H9 (cell line): Measurements from ENCODE around the gene EML5. TPM values are rescaled to one million over a fixed set of nuclear protein-coding genes. Genes with fewer than 3 reads are reported as not detected.

Experiments used
- DNase-seq: peaks from one replicate; pipeline ENCODE4 v3.0.0-alpha.2; 2017
- H2AFZ ChIP-seq: one replicate; pipeline ENCODE4 v1.6.1; 2013; ENCODE audit warnings: mild to moderate bottlenecking, low read length, control low read depth, moderate library complexity
- H2AK5ac ChIP-seq: 2 replicates; pipeline ENCODE4 v1.6.1; 2013; ENCODE audit warnings: low read length, control low read depth, mixed read lengths; ENCODE audit not compliant: insufficient read length
- H2BK120ac ChIP-seq: one replicate; pipeline ENCODE4 v1.6.1; 2013; ENCODE audit warnings: low read depth, mild to moderate bottlenecking, low read length, control low read depth, inconsistent platforms; ENCODE audit not compliant: poor library complexity, severe bottlenecking
- H2BK12ac ChIP-seq: 2 replicates; pipeline ENCODE4 v1.6.1; 2013; ENCODE audit warnings: low read length, control low read depth, mixed read lengths, low read depth; ENCODE audit not compliant: insufficient read length
- H2BK15ac ChIP-seq: 2 replicates; pipeline ENCODE4 v1.6.1; 2013; ENCODE audit warnings: low read depth, low read length, control low read depth
- H2BK20ac ChIP-seq: one replicate; pipeline ENCODE4 v1.6.1; 2013; ENCODE audit warnings: low read depth, mild to moderate bottlenecking, low read length, control low read depth, inconsistent platforms; ENCODE audit not compliant: poor library complexity, severe bottlenecking
- H2BK5ac ChIP-seq: 2 replicates; pipeline ENCODE4 v1.6.1; 2013; ENCODE audit warnings: low read length, control low read depth, mixed read lengths; ENCODE audit not compliant: insufficient read length
- H3K14ac ChIP-seq: 2 replicates; pipeline ENCODE4 v1.6.1; 2013; ENCODE audit warnings: low read length, control low read depth; ENCODE audit not compliant: insufficient read depth
- H3K18ac ChIP-seq: 2 replicates; pipeline ENCODE4 v1.6.1; 2013; ENCODE audit warnings: low read depth, mild to moderate bottlenecking, mixed read lengths, low read length, control low read depth; ENCODE audit not compliant: insufficient read length
- H3K23ac ChIP-seq: 2 replicates; pipeline ENCODE4 v1.6.1; 2013; ENCODE audit warnings: low read length, control low read depth, mixed read lengths, low read depth; ENCODE audit not compliant: insufficient read length
- H3K23me2 ChIP-seq: 2 replicates; pipeline ENCODE4 v1.6.1; 2013; ENCODE audit warnings: low read depth, mild to moderate bottlenecking, mixed read lengths, low read length, control low read depth; ENCODE audit not compliant: insufficient read length, poor library complexity, severe bottlenecking
- H3K27ac ChIP-seq: 2 replicates; pipeline ENCODE4 v1.5.1; 2013; ENCODE audit warnings: low read length, control low read depth, mixed read lengths, low read depth; ENCODE audit not compliant: insufficient read length
- H3K27me3 ChIP-seq: 2 replicates; pipeline ENCODE4 v1.6.1; 2013; ENCODE audit warnings: low read length, control low read depth, inconsistent platforms; ENCODE audit not compliant: insufficient read depth
- H3K4ac ChIP-seq: 2 replicates; pipeline ENCODE4 v1.6.1; 2013; ENCODE audit warnings: low read depth, mild to moderate bottlenecking, control low read depth, inconsistent platforms, low read length, moderate library complexity
- H3K4me1 ChIP-seq: 2 replicates; pipeline ENCODE4 v1.6.1; 2013; ENCODE audit warnings: low read length, control low read depth, inconsistent platforms; ENCODE audit not compliant: insufficient read depth
- H3K4me2 ChIP-seq: 2 replicates; pipeline ENCODE4 v1.6.1; 2013; ENCODE audit warnings: low read length, control low read depth, mixed read lengths; ENCODE audit not compliant: insufficient read length, insufficient read depth
- H3K56ac ChIP-seq: 2 replicates; pipeline ENCODE4 v1.6.1; 2013; ENCODE audit warnings: low read depth, mild to moderate bottlenecking, mixed read lengths, low read length, control low read depth; ENCODE audit not compliant: insufficient read length
- H3K79me1 ChIP-seq: 2 replicates; pipeline ENCODE4 v1.6.1; 2013; ENCODE audit warnings: low read depth, mild to moderate bottlenecking, moderate library complexity, low read length, control low read depth, inconsistent platforms; ENCODE audit not compliant: insufficient read depth, poor library complexity, severe bottlenecking
- H3K79me2 ChIP-seq: 2 replicates; pipeline ENCODE4 v1.6.1; 2013; ENCODE audit warnings: low read length, control low read depth, inconsistent platforms; ENCODE audit not compliant: insufficient read depth
- H3K9ac ChIP-seq: 2 replicates; pipeline ENCODE4 v1.6.1; 2013; ENCODE audit warnings: low read length, control low read depth, mixed read lengths; ENCODE audit not compliant: insufficient read length; ENCODE audit errors: extremely low read depth
- H3K9me3 ChIP-seq: one replicate; pipeline ENCODE4 v1.6.1; 2013; ENCODE audit warnings: low read depth, low read length, inconsistent platforms; ENCODE audit not compliant: control insufficient read depth
- H3T11ph ChIP-seq: one replicate; pipeline ENCODE4 v1.6.1; 2013; ENCODE audit warnings: mild to moderate bottlenecking, low read length, control low read depth, inconsistent platforms
- H4K20me1 ChIP-seq: one replicate; pipeline ENCODE4 v1.6.1; 2013; ENCODE audit not compliant: control insufficient read depth, insufficient read length, insufficient read depth
- H4K5ac ChIP-seq: 2 replicates; pipeline ENCODE4 v1.6.1; 2013; ENCODE audit warnings: low read depth, mild to moderate bottlenecking, mixed read lengths, low read length, control low read depth; ENCODE audit not compliant: insufficient read length
- H4K8ac ChIP-seq: replicated peaks from 2 replicates; pipeline ENCODE4 v1.6.1; 2013; ENCODE audit warnings: low read length, control low read depth, mixed read lengths, low read depth; ENCODE audit not compliant: insufficient read length
- H4K91ac ChIP-seq: 2 replicates; pipeline ENCODE4 v1.6.1; 2013; ENCODE audit warnings: low read depth, mild to moderate bottlenecking, moderate library complexity, mixed read lengths, low read length, control low read depth; ENCODE audit not compliant: insufficient read length
- H3K27ac Mint-ChIP-seq, 3 experiments: 2 replicates in 2 of 3; 3 replicates in 1 of 3; pipeline ENCODE4 v1.8.0; 2020 to 2021; ENCODE audit warnings: mixed read lengths in 3 of 3, mild to moderate bottlenecking in 1 of 3, moderate library complexity in 1 of 3
- H3K27me3 Mint-ChIP-seq: 2 replicates; pipeline ENCODE4 v1.8.0; 2021; ENCODE audit warnings: low read depth, mild to moderate bottlenecking, moderate library complexity, mixed read lengths
- H3K36me3 Mint-ChIP-seq, 3 experiments: 2 replicates in 2 of 3; 3 replicates in 1 of 3; pipeline ENCODE4 v1.8.0; 2020 to 2021; ENCODE audit warnings: low read depth in 3 of 3, mixed read lengths in 3 of 3; ENCODE audit not compliant: insufficient read depth in 1 of 3
- H3K4me1 Mint-ChIP-seq, 2 experiments: 2 replicates each; pipeline ENCODE4 v1.8.0; 2020; ENCODE audit warnings: mixed read lengths in 2 of 2
- H3K4me3 Mint-ChIP-seq, 2 experiments: 2 replicates in 1 of 2; 3 replicates in 1 of 2; pipeline ENCODE4 v1.8.0; 2020 to 2021; ENCODE audit warnings: mild to moderate bottlenecking in 2 of 2, mixed read lengths in 2 of 2, moderate library complexity in 1 of 2
- H3K9me3 Mint-ChIP-seq, 2 experiments: 2 replicates in 1 of 2; 3 replicates in 1 of 2; pipeline ENCODE4 v1.8.0; 2020; ENCODE audit warnings: mild to moderate bottlenecking in 2 of 2, mixed read lengths in 2 of 2, moderate library complexity in 1 of 2
- CTCF ChIP-seq: fragments of 200-600 bp; sonication (generic); conservative IDR thresholded peaks from 3 replicates; pipeline ENCODE4 v1.8.0; 2021; ENCODE audit warnings: antibody characterized with exemption, mild to moderate bottlenecking
- WGBS: extraction: QIAGEN DNeasy Blood & Tissue Kit; methylation state at CpG from one replicate; pipeline ENCODE4 v1.1.7; 2013; ENCODE audit warnings: missing lambda C conversion rate, low lambda C conversion rate, mixed read lengths; ENCODE audit not compliant: insufficient read length; ENCODE audit errors: extremely low coverage; 5-methylcytosine and 5-hydroxymethylcytosine counted together
- total RNA-seq: library from RNA; stranded (reverse); gene quantifications from 2 replicates; pipeline ENCODE4 v1.2.1, GENCODE V29; 2021

The EML5 gene
- total RNA-seq, 1 experiment from 2014 or later, result 0.81 TPM

GRCh38 chr14:88611878-88612277 lies 180.9 kb downstream of the EML5 start:
- Histone ChIP-seq H3K23ac (no peak overlapping the region), H3K4ac (no peak overlapping the region), H3K4me2 (no peak overlapping the region), H3K14ac (no peak overlapping the region), H3K27me3 (no peaks in the 10 kb centered on the region), H4K8ac (no peak overlapping the region), H3K23me2 (no peaks in the 10 kb centered on the region), H3K79me1 (no peaks in the 10 kb centered on the region), H4K20me1 (no peaks in the 10 kb centered on the region), H2BK15ac (no peak overlapping the region), H2AFZ (no peak overlapping the region), H3K56ac (no peak overlapping the region), H3K18ac (no peak overlapping the region), H3K9me3 (no peaks in the 10 kb centered on the region), H3T11ph (no peak overlapping the region), H2BK5ac (no peak overlapping the region), H3K4me1 (no peaks in the 10 kb centered on the region; the same call in none of the 2 replicates), H2BK120ac (no peak overlapping the region), H4K91ac (no peak overlapping the region), H3K79me2 (no peaks in the 10 kb centered on the region), H4K5ac (no peak overlapping the region), H2BK12ac (no peak overlapping the region), H2BK20ac (no peak overlapping the region), H3K27ac (no peak overlapping the region), H2AK5ac (no peak overlapping the region), H3K9ac (no peak overlapping the region)
- no peak for DNase-seq
- Mint-ChIP-seq H3K4me3 (no peak overlapping the region), H3K9me3 (peaks cover 0 to 11% of the 10 kb centered on the region in 2 experiments; a peak in 1 of 5 replicates), H3K27me3 (no peaks in the 10 kb centered on the region), H3K4me1 (peaks cover 4 to 16% of the 10 kb centered on the region in 2 experiments), H3K36me3 (peaks cover 45 to 68% (median 66%) of the 10 kb centered on the region in 3 experiments), H3K27ac (no peak overlapping the region)
- no CpG with 5 or more reads among the region's 1 CpG for WGBS
- no peak; the same call in 2 of the 3 replicates for TF ChIP-seq CTCF
